NCI-H2196 (cell line): ENCODE results near the gene HLA-C.
A peak's percentile ranks its signal among the peaks of the same experiment; 100 is the strongest.
"Not testable (repeated sequence)": the region's sequence is repeated elsewhere in the genome, so short reads cannot be mapped to it uniquely, and the experiment has no call there.

ENCODE experiments used
- DNase-seq: peaks from one replicate; lab custom pipeline; 2025; ENCODE audit not compliant: unreplicated experiment; lab: John Stamatoyannopoulos, UW

The HLA-C gene

DNA sequence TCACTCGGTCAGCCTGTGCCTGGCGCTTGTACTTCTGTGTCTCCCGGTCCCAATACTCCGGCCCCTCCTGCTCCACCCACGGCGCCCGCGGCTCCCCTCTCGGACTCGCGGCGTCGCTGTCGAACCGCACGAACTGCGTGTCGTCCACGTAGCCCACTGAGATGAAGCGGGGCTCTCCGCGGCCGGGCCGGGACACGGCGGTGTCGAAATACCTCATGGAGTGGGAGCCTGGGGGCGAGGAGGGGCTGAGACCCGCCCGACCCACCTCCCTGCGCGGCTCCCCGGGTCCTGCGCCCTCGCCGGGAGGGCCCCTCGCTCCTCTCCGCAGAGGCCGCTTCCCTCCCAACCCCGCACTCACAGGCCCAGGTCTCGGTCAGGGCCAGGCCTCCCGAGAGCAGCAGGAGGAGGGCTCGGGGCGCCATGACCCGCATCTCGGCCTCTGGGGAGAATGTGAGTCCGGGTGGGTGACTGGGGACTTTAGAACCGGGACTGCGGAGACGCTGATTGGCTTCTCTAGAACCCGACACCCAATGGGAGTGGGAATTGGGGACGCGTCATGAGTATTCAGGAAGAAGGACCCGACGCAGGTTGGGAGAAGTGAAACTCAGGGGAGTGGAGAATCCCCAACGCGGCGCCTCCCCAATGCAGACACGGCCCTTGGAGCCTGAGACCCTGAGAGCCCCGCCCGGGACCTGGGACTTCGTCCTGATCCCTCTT is at the start of gene HLA-C:
TSS of gene HLA-C (minus strand) at position 452 of the 717 bp plus-strand sequence. CDS start at position 431, 21 bp downstream.
- DNase-seq = peak; percentile 95

DNA sequence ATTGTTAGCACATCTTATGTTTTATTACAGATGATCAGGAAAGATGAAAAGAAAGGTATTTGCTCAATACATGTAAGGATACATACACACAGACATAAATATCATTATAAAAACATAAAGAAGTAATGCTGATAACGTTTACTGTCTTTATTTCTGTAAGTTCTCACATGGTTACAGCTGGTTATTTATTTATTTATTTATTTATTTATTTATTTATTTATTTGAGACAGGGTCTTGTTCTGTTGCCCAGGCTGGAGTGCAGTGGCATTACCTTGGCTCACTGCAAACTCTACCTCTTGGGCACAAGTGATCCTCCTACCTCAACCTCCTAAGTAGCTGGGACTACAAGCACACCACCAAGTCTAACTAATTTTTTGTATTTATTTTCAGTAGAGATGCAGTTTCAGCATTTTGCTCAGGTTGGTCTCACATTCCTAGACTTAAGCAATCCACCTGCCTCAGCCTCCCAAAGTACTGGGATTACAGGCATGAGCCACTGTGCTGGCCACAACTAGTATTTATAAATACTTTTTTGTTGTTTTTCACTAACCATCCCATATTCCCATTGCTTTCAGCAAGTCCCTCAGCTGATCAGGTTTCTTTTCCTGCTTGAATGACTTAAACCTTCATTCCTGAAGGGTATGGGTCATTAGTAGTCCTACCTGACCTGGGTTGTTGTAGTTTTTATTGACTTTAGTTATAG is 49.3 kb upstream of the HLA-C start:
- no peak for DNase-seq

DNA sequence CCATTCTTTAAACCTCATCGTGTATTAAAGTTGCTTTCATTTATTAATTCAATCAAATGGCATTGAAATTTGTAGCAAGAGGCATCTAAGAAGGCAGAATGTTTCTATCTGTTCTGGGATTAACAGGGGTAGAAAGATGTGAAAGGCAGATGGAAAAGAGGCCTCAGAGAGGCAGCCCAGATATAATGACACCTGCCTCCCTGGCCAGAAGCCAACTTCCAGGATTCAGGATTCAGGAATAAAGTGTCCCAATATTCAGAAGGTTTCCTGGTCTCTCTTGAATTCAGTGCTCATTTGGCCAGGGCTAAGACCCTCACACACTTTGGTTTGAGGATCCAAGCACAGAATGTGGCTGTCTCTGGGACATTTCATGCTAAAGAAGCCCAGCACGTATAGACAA is 45.1 kb upstream of the HLA-C start:
- DNase-seq = no peak

DNA sequence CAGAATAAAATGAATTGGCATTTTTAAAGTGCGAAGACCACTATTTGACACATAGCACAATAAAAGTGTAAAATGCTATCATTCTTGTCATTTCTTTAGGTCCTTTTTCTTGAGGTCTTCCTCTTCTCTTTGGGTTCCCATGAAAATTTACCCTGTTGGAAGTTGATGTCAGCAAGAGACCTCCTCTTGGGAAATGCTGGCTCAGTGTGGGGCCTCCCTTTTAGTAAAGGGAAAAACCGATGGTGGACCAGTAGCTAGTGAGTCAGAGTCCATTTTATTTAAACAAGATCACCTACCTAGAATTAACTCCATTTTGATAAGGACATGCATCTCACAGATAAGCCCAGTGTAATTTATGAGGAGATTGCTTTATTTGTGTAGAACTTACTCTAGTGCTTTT is 37.7 kb upstream of the HLA-C start:
- DNase-seq = no peak

DNA sequence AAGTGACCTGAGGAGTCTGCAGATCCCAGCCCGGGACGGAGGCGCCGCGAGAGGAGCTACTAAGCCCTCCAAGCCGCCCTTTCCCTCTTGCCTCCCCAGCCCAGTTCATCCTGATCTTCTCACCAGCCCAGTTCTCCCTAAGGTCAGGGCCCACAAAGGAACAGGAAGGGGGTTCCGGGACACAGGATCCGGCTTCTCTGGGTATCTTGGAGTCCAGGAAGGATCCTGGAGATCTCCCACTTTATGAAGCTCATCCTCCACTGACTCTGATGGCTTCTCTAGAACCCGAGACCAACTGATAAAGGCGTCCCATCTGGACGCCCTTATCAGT is 36.9 kb upstream of the HLA-C start:
- DNase-seq = no peak

DNA sequence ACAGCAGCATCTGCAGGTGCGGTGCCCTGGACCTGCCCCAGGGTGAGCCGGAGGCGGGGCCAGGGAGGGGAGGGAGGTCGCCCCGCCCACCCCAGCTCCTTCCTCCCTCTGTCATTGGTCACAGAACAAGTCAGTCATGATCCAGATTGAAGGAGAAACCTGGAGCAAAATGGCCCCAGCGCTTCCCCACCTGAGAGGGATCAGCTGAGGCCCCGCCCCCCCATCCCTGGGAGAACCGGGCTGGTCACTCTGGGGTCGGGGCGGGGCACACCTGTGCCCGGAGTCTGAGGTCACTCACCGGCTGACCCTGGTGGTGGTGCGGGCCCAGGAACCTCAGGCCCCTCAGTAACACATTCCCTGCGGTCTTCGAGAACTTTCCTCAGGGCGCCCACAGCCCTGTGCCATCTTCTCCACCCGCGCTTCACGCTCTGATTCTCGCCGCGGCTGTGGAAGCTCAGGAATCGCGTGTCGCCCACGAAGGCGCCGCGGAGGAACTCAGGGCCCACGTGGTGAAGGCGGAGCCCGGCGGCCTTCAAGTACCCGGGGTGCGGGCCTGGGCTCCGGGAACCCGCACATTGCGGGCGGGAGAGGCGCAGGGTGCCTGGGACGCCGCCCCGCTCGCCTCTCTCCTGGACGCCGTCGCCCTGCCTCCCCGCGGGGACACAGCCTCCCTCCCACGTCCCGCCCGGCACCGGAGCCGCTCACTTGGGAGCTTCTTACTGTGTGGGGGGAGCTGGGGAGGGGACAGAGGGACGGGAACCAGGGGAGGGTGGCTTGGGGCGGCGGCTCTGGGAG is 36.4 kb upstream of the HLA-C start:
- DNase-seq = peak; percentile 97

DNA sequence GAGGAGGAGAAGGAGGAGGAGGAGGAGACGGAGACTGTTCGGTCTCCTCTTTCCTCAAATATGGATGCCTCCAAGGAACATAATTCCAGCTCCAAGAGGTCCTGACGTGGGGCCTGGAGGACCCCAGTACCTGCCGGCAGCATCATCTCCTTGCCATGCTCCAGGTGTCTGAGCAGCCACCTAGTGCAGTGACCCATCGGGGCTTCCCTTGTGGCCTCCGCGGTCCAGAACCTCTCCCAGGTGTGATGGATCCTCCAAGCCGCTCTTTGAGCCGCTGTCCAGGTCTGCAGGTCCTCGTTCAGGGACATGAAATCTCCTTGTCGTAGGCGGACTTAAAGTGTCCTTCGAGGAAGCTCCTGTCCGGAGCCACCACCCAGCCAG is 35.8 kb upstream of the HLA-C start:
- DNase-seq = no peak

DNA sequence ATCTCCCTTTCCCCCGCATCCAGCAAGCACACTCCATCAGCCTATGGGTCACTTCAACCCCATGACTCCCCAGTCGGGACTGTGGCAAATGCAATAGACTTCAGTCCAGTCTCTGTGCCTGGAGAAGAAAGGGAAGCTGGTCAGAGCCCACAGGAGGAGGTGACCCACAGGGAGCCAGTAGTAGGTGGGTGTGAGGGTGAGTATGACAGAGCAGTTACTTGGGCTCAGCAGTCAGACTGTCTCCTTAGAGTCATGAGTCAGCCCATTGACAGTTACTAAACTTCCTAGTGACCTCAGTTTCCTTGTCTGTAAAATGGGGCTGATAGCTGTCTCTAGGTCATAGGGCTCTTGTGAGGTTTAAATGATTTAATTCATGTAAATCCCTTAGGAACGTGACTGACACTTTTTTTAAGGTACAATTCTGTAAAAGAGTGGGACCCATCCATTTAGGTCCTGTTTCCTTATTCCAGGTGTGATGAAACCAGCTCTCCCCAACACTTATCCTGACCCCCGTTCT is 33.9 kb upstream of the HLA-C start:
- no peak for DNase-seq

DNA sequence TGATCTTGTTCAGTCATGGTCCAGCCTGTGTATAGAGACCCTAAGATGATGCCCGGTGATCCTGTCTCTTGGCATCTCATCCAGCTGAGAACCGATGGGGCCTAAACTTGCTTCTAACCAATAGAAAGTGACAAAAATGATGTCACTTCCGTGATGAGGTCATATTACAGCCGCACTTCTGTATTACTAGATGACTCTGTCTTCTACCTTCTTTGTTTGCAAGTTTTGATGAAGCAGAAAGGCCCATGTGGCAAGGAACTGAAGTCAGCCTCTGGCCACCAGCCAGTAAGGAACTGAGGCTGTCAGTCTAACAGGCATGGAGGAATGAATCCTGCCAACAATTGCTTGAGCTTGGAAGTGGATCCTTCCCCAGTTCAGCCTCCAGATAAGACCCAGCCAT is 32.8 kb upstream of the HLA-C start:
- DNase-seq = no peak

DNA sequence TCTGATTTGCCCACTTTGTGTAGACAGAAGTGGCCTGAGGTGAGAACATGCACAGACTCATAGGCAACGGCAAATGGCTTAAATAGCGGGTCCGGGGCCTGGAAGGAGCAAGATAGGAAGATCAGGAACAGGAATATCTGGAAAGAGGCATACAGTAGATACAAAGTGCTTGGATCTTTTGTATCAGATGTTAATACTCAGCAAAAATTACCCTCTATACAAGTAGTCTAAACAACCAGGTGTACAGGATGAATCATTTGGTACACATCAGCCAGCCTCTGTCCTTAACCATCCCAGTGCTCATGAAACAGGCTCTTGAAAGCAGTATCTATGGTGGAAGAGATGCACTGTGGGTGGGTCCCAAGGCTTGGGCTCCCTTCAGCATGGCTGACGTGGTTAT is 28.9 kb upstream of the HLA-C start:
- DNase-seq = no peak

DNA sequence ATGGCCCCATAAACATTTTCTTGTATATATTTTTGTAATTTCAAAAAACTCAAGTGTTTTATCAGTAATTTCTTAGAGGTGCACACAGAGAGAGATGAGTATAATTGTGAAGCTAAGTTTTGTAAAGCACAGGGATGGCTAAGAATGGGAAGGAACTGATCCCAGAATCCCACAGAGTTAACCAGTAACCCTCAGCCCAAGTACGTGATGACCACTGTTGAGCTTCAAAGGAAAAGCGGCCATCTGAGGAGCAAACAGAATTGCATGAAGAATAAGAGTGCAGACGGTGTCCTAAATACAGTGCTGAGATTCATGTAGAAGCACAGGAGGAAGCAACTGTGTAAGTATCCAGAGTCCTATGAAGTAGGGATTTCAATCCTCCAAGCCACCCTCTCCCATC is 28.1 kb upstream of the HLA-C start:
- DNase-seq = no peak

DNA sequence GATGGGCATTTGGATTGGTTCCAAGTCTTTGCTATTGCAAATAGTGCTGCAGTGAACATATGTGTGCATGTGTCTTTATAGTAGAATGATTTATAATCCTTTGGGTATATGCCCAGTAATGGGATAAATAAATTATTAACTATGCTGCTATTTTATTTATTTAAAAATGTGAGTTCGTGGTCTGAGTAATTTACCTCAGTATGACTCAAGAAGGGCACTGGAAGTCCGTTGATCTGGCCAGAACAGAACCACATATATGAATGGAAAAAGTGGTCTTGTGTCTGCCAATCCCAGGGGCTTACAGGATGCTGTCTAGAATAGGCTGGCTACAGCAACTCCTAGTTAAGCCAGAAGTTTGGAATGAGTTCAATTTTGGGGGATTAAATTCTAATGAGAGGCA is 27.6 kb upstream of the HLA-C start:
- no peak for DNase-seq

DNA sequence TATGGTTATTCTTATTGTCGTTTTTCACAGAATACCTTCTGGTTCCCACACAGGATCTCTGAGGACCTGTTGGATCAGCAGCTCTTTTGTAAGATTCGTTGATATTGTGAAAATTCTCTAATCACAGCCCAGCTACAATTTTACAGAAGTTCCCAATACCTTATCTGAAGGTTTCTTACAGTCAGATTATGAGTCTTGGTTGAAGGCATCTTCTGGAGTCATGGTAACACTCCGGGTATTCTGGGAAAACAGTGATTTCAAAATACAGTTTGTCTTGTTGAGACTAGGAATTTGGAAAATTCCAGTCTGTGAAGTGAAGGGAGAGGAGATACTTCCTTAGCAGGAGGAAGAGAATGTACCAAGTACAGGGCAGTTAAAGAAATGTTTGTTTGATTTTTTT is 22.2 kb upstream of the HLA-C start:
- no peak for DNase-seq

DNA sequence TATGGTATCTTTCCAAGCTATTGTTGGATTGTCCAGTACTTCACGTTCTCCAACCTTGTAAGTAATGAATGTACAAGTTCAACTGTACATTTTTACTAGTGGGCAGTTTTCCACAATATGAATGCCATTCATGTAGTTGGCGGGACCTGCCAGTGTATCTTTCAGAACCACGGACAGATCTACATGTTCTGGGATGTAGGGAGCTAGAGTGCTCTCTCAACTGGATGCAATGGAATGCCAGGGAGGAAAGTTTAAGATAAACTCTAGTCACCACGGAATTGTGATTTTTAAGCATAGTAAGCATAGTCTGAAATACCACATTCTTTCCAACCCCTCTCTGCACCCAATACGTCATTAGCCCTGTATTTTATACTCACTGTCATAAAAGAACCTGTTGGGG is 21.5 kb upstream of the HLA-C start:
- DNase-seq = no peak

DNA sequence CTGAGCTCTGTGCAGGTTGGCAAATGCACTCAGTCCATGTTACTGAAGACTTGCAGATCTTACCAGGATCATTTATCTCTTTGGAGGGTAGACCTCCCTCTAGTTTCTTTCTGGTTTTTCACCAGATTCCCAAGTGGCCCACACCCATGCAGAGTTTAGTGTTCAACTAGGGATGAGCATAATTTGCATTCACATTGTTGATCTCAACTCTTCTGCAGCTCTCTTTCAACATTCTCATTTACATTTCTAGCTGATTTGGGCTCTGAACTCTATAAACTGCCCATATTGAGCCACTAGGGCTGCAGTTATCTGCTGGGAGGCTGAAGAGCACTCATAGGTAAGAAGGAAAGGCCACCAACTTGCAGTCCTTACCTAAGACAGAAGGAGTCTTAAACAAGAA is 17.9 kb upstream of the HLA-C start:
- DNase-seq = no peak

DNA sequence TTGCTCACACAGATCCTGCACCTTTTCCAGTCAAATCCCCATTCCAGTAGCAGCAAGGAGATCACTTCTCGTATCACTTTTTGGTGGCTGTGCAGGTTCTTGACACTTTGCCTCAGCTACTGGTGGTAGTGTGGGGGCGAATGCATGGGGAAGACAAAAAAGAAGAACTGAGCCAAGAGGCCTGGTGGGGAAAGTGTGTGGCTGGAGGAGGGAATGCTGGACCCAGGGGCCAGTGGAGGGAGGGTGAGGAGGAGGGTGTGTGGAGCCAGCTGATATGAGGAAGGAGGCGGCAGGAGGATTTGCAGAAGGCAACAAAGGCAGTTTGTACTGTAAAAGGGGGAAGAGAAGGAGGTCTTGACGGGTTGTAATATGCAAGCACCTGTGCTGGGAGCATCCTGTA is 15.7 kb upstream of the HLA-C start:
- no peak for DNase-seq

DNA sequence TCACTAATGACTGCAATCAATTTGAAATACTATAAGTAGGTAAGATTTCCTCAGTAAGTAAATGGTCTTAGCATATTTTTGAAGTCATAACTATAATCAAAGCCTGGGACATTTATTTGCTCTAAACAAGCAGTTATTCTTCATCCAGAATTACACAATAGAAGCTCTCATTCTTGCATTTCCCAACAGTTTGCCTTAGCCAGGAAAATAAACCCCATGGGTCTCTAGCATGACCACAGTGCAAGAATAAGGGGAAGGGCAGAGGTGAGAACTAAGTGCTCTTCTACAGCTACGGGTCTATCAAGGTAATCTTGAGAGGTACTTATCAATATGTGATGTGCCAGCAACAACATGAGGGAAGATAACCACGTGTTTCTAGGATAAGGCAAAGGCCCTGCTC is 14.1 kb upstream of the HLA-C start:
- no peak for DNase-seq

DNA sequence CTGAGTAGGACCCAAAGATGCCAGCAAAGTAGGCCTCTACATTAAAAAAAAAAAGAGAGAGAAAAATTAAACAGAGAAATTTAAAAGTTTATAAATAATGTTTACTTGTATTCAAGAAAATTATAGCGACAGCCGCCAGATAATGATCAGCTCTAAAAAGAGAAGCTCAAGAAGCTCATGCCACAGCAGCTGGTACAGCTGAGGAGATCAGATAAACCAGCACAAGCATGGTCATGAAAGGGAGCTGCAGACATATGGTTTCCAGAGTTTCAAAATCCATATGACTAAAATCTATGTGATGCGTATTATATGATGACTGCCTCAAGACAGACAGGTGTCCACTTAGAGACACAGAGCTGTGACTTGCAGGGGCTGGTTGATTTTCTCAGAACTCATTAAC is 13.6 kb upstream of the HLA-C start:
- DNase-seq = no peak

DNA sequence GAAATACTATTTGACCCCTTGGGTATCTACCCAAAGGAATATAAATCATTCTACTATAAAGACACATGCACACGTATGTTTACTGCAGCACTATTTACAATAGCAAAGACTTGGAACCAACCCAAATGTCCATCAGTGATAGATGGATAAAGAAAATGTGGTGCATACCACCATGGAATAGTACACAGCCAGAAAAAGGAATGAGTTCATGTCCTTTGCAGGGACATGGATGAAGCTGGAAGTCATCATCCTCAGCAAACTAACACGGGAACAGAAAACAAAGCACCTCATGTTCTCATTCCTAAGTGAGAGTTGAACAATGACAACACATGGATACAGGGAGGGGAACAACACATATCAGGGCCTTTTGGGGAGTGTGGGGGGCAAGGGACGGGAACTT is 7.8 kb upstream of the HLA-C start:
- not testable (repeated sequence) for DNase-seq

DNA sequence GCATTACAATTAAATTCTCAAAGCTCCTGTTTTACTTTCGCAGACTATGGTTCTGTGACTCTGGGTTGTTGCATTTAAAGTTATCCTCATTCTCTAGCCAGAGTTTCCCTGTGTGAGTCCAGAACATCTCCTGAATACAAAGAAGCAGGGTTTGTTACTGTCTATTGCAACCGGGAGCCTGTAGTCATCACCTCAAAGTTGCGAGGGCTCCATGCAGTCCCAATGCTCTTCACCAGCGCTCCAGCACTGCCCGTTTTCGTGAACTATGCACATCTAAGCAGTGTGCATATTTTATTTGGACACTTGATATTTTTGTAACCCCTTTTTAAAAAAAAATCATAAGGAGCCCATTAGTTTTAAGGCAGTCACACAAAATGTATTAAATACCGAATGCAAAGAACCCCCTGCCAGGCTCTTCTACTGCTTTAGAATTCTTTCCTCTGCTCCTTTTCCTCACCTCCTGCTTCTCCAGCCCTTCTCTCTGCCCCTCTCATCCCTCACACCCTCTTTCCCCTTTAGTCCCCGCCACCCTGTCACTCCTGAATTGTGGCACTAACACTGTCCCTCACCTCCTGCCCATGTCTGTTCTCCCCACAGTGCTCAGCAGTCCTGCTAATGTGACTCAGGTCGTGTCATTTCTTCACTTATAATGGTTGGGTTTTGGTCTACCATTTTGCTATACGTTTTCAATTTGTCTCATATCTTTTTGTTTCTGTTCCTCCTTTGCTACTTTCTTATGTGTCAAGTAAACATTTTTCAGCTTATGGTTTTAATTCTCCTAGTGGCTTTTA is 1.1 kb upstream of the HLA-C start:
- DNase-seq = no peak

DNA sequence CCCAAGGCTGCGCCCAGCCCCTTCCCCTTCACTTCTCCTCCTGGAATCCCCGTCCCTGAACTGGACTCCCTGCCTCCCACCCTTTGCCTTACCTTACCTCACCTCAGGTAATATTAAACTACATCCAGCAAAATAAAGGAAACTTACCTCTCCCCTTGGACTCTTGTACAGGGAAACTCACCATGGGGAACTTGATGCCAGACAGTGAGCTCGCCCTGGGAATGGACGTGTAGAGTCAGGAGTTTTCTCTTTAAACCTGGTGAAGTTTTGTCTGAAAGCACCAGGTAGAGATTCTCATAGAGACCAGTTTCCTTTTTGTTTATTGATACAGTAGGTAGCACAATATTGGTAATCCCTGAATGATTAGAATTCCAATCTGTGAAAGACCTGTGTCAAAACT is 544 bp upstream of the HLA-C start:
- DNase-seq = no peak
